CD4-positive, alpha-beta T cell treated with Interferon gamma for 1 hour (primary cell): ENCODE data around the gene CHST5.

Experiments
- DNase-seq: peaks from one replicate; pipeline ENCODE4 v3.0.0-alpha.2; 2020

The CHST5 gene

GRCh38 chr16:75535901-75536300 lies at the start of gene CHST5:
TSS of gene CHST5 (minus strand) at chr16:75536108. CDS start at chr16:75530384, 5,724 bp downstream.
- DNase-seq: no peak

- no peak for DNase-seq
Observed at GRCh38 chr16:75584108-75584507, 48.2 kb upstream of the CHST5 start.

GRCh38 chr16:75579281-75579834 lies 43.5 kb upstream of the CHST5 start:
- no peak for DNase-seq

- DNase-seq: no peak
Observed at GRCh38 chr16:75578725-75579124, 42.8 kb upstream of the CHST5 start.

- no peak for DNase-seq
Observed at GRCh38 chr16:75578212-75578611, 42.3 kb upstream of the CHST5 start.

- DNase-seq: no peak
Observed at GRCh38 chr16:75576384-75576811, 40.5 kb upstream of the CHST5 start.

GRCh38 chr16:75575958-75576357 lies 40.0 kb upstream of the CHST5 start:
- DNase-seq: no peak

GRCh38 chr16:75573955-75574354 lies 38.0 kb upstream of the CHST5 start:
- no peak for DNase-seq

GRCh38 chr16:75572864-75573542 lies 37.1 kb upstream of the CHST5 start:
- DNase-seq: no peak

GRCh38 chr16:75570396-75571065 lies 34.6 kb upstream of the CHST5 start:
- no peak for DNase-seq

GRCh38 chr16:75567911-75568310 lies 32.0 kb upstream of the CHST5 start:
- DNase-seq: no peak

- DNase-seq: peak; percentile 4
Observed at GRCh38 chr16:75566758-75567255, 30.9 kb upstream of the CHST5 start.

GRCh38 chr16:75566040-75566757 lies 30.3 kb upstream of the CHST5 start, which contains the start of gene GABARAPL2:
TSS of gene GABARAPL2 (plus strand) at chr16:75566379. CDS start at chr16:75566487, 108 bp downstream.
- DNase-seq: peak; percentile 90

- no peak for DNase-seq
Observed at GRCh38 chr16:75565640-75566039, 29.7 kb upstream of the CHST5 start.

- DNase-seq: no peak
Observed at GRCh38 chr16:75559564-75560372, 23.9 kb upstream of the CHST5 start.

- DNase-seq: no peak
Observed at GRCh38 chr16:75558846-75559401, 23.0 kb upstream of the CHST5 start.

- no peak for DNase-seq
Observed at GRCh38 chr16:75556431-75556950, 20.6 kb upstream of the CHST5 start.

GRCh38 chr16:75555707-75556430 lies 20.0 kb upstream of the CHST5 start, which contains the start of gene TMEM231:
TSS of gene TMEM231 (minus strand) at chr16:75556252. CDS start at chr16:75556209, 43 bp downstream.
- DNase-seq: peak; percentile 96

- DNase-seq: no peak
Observed at GRCh38 chr16:75555213-75555706, 19.4 kb upstream of the CHST5 start.

GRCh38 chr16:75552951-75553350 lies 17.0 kb upstream of the CHST5 start:
- no peak for DNase-seq

- peak; percentile 57 for DNase-seq
Observed at GRCh38 chr16:75550211-75550662, 14.3 kb upstream of the CHST5 start.
